ENCODE results near the gene SEC22C. TPM values are rescaled to one million over a fixed set of nuclear protein-coding genes. Genes with fewer than 3 reads are reported as not detected.
A peak's percentile ranks its signal among the peaks of the same experiment; 100 is the strongest.

The SEC22C gene
- total RNA-seq, 6 experiments from 2014 or later: 11.3 to 23.6 (median 13.8) TPM

DNA sequence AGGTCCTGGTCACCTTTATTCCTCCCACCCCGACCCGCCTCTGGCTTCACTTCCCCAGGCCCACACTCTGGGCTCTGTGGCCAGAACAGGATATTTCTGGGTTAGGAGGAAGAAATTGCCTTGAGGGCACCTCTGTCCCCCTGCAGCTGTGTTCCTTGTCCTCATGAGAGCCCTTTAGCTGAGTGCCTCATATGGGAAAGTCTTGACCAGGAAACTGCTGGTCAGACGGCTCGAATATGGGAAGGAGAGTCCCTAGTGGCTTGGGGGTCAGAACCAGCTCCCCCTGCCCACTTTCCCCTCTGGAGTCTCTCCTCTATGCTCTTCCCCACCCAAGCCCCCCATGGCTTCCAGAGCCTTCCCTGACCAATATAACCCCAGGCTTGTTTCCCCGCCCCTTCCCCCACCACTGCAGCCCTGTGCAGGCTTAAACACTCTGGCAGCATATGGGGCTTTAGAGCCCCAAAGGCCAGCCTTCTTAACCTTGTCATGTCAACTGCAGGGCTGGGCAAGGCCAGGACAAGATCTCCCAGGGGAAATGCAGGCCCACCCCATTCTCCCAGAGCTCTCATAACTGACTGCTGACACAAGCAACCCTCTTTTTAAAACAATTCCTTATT is 36.4 kb downstream of the SEC22C start:
- Histone ChIP-seq H3K27me3 (no peaks in the 10 kb centered on the region), H3K27ac (peak overlapping the region in 2 of 3 donors; percentile 40 to 46), H3K9me3 (no peaks in the 10 kb centered on the region), H3K36me3 (no peaks in the 10 kb centered on the region), H3K4me3 (no peak overlapping the region), H3K4me1 (peaks cover 0 to 31% (median 9%) of the 10 kb centered on the region in 4 donors)
- DNase-seq: no peak
- TF ChIP-seq POLR2A (IDR thresholded peaks at IDR 0.05): no peak
- TF ChIP-seq, protein P1, sequence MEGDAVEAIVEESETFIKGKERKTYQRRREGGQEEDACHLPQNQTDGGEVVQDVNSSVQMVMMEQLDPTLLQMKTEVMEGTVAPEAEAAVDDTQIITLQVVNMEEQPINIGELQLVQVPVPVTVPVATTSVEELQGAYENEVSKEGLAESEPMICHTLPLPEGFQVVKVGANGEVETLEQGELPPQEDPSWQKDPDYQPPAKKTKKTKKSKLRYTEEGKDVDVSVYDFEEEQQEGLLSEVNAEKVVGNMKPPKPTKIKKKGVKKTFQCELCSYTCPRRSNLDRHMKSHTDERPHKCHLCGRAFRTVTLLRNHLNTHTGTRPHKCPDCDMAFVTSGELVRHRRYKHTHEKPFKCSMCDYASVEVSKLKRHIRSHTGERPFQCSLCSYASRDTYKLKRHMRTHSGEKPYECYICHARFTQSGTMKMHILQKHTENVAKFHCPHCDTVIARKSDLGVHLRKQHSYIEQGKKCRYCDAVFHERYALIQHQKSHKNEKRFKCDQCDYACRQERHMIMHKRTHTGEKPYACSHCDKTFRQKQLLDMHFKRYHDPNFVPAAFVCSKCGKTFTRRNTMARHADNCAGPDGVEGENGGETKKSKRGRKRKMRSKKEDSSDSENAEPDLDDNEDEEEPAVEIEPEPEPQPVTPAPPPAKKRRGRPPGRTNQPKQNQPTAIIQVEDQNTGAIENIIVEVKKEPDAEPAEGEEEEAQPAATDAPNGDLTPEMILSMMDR (IDR thresholded peaks at IDR 0.05): no peak
- WGBS (ENCODE audit: insufficient coverage, low coverage, low lambda C conversion rate, missing lambda C conversion rate): no CpG with 5 or more reads among the region's 5 CpGs
- ATAC-seq: no peak
- intact Hi-C loops (cut with DNase I): no loop called here

DNA sequence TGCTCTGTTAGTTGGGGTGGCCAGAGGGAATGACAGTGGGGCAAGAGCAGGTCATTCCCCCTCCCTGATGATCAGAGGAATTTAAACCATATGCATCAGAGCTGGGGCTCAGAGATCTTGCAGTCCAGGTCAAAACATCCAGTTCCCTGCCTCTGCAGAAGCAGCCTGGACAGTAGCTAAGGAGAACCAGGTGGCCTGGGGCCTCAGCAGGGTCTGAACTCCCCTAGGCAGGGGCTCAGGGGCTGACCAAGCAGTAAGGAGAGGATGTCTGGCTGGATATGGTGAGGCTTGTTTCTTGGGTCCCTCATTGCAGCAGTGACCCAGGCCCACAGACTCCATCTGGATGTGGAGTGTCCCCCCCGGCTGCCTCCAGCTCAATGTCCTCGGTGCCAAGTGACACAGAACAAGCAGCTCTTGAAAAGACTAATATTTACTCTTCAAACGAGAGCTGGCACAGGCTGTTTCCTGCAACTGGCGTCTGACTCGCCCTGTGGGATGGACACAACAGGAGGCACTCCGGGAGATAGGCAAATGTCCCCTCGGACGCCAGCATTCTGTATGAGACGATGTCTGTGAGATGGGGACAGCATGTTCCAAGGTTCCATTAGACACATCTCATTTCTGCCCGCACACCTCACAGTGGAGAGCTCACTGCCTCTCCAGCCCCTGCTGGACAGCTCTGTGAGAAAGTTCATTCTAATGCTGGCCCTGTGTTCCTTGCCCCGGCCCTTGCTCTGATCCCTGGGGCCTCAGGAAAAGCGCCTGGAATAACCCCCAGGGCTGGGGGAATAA is 37.1 kb downstream of the SEC22C start:
- peak overlapping the region in 2 of 3 donors; percentile 40 to 46 for H3K27ac ChIP-seq
- H3K4me3 ChIP-seq: no peak overlapping the region
- peaks cover 0 to 31% (median 9%) of the 10 kb centered on the region in 4 donors for H3K4me1 ChIP-seq
- intact Hi-C loops (cut with DNase I): no loop called here
- 10% methylated on average over 8 of the region's 12 CpGs for WGBS (ENCODE audit: insufficient coverage, low coverage, low lambda C conversion rate, missing lambda C conversion rate)
- TF ChIP-seq POLR2A (IDR thresholded peaks at IDR 0.05): peak; percentile 14
- TF ChIP-seq, protein P1 (IDR thresholded peaks at IDR 0.05): peak in 3 of 4 donors; percentile 19 to 29 (median 20)
- no peaks in the 10 kb centered on the region for H3K9me3 ChIP-seq
- no peaks in the 10 kb centered on the region for H3K27me3 ChIP-seq
- ATAC-seq (peak; percentile 88 to 92 (median 90)), DNase-seq (peak; percentile 76 to 90 (median 86))
- H3K36me3 ChIP-seq: no peaks in the 10 kb centered on the region

DNA sequence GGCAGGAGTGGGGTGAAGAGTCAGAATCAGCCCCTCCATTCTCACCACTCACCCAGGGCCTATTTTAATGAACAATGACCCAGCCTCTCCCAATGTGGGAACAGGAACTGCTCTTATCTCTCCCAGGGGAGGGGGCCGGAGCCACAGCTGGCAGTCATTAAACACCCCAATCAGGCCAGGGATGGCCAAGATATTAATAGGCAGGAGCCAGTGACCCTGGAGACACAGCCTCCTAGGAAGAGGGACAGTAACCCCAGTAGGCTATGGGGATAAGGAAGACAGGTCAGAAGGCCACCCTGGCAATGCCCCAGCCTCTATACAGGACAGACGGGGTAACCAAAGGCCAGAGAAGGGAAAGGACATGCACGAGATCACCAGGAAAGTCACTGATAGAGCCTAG is 40.7 kb downstream of the SEC22C start:
- no peak for ATAC-seq
- no peak overlapping the region for H3K27ac ChIP-seq

DNA sequence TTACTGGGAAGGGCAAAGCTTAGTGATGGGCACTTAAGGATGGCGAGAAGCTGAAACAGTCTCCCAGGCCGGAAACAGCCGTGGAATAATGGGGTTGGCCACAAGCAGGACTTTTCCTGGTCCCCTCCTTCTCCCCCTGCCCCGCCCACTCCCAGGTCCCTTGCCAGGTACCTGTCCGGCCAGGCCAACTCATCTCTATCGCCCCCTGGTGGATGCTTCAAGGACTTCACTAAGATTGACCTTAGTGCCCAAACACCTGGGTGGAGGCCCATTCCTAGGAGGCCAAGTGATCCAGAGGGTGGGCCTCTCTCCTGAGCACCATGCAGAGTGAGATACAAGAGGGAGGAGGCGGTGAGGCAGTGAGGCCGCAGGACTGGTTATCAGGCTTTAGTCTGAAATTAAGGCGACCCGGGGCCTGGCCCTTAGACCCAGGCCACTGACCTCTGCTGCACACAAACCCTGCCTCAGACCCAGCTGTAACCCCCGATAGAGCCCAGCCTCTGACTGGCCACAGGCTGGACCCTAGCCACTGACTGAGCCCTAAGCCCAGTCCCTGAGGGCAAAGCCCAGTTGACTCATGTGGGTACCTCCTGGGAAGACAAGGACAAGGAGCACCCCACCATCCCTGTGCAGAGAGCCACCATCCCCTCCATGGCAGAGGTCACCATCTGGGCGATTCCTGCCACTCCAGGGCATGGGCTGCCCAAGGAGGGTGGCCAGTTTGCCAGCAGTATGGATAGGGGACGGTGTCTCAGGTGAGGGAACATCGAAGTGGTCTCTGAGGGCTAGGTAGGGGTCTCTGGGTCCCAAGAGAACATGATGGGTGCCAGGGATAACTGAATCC is 41.7 kb downstream of the SEC22C start:
- ATAC-seq (peak; percentile 34 to 62 (median 60)), DNase-seq (peak in 2 of 3 donors; percentile 49 to 73)
- H3K4me1 ChIP-seq: peaks cover 0 to 15% (median 7%) of the 10 kb centered on the region in 4 donors
- H3K27ac ChIP-seq: no peak overlapping the region
- H3K36me3 ChIP-seq: no peaks in the 10 kb centered on the region
- TF ChIP-seq, protein P1 (IDR thresholded peaks at IDR 0.05): peak; percentile 65 to 80 (median 78)
- TF ChIP-seq POLR2A (IDR thresholded peaks at IDR 0.05): no peak
- intact Hi-C loops (cut with DNase I): loop anchor here in 1 of 2 donors (10.0 kb wide), 1 partner anchor 315 kb away; no protein-coding TSS in a partner anchor
- no peak overlapping the region for H3K4me3 ChIP-seq
- no peaks in the 10 kb centered on the region for H3K27me3 ChIP-seq
- no peaks in the 10 kb centered on the region for H3K9me3 ChIP-seq
- WGBS (ENCODE audit: insufficient coverage, low coverage, low lambda C conversion rate, missing lambda C conversion rate): 53% methylated on average over 3 of the region's 14 CpGs

More for the DNA sequence above, 40.7 kb downstream of the SEC22C start:
- no peak for TF ChIP-seq POLR2A (IDR thresholded peaks at IDR 0.05)
- TF ChIP-seq, protein P1 (IDR thresholded peaks at IDR 0.05): no peak
- 0% methylated on average over 2 of the region's 3 CpGs for WGBS (ENCODE audit: insufficient coverage, low coverage, low lambda C conversion rate, missing lambda C conversion rate)
- H3K4me3 ChIP-seq: no peak overlapping the region
- DNase-seq: no peak
- no peaks in the 10 kb centered on the region for H3K36me3 ChIP-seq
- H3K4me1 ChIP-seq: peaks cover 0 to 21% (median 9%) of the 10 kb centered on the region in 4 donors
- H3K27me3 ChIP-seq: no peaks in the 10 kb centered on the region
- no peaks in the 10 kb centered on the region for H3K9me3 ChIP-seq
- intact Hi-C loops (cut with DNase I): no loop called here
